C4-2B (cell line): ENCODE results near the gene PHF2.

Source experiments
- H3K27ac ChIP-seq: fragments of 450-650 bp; 2 replicates; pipeline ENCODE4 v1.5.1; 2017
- CTCF ChIP-seq: fragments of 450-650 bp; conservative IDR thresholded peaks from 2 replicates; pipeline ENCODE4 v1.5.1; 2017; ENCODE audit warnings: mild to moderate bottlenecking
- ZFX ChIP-seq: fragments of 450-650 bp; IDR thresholded peaks from 2 replicates; pipeline ENCODE4 v1.6.1; 2017

PHF2 gene

GRCh38 chr9:93603906-93604326 lies 27.5 kb downstream of the PHF2 start:
- no peak for TF ChIP-seq ZFX
- TF ChIP-seq CTCF: no peak

GRCh38 chr9:93606187-93606586 lies 29.8 kb downstream of the PHF2 start:
- H3K27ac ChIP-seq: no peak overlapping the region
- no peak for TF ChIP-seq CTCF
- no peak for TF ChIP-seq ZFX

More at GRCh38 chr9:93603906-93604326, 27.5 kb downstream of the PHF2 start:
- no peak overlapping the region for H3K27ac ChIP-seq

GRCh38 chr9:93610206-93610605 lies 33.8 kb downstream of the PHF2 start:
- H3K27ac ChIP-seq: no peak overlapping the region
- TF ChIP-seq CTCF (no peak), ZFX (no peak)

- TF ChIP-seq CTCF: no peak
- TF ChIP-seq ZFX: no peak
Observed at GRCh38 chr9:93612052-93612795, 35.8 kb downstream of the PHF2 start.

GRCh38 chr9:93612796-93613154 lies 36.4 kb downstream of the PHF2 start:
- H3K27ac ChIP-seq: no peak overlapping the region
- TF ChIP-seq CTCF: no peak
- TF ChIP-seq ZFX: no peak

More at GRCh38 chr9:93612052-93612795, 35.8 kb downstream of the PHF2 start:
- no peak overlapping the region for H3K27ac ChIP-seq

- H3K27ac ChIP-seq: no peak overlapping the region
- TF ChIP-seq ZFX (no peak), CTCF (no peak)
Observed at GRCh38 chr9:93613174-93613573, 36.8 kb downstream of the PHF2 start.

GRCh38 chr9:93613791-93614190 lies 37.4 kb downstream of the PHF2 start:
- H3K27ac ChIP-seq: no peak overlapping the region
- TF ChIP-seq CTCF (no peak), ZFX (no peak)
